ENCODE results near the gene UBE2J1. TPM values are rescaled to one million over a fixed set of nuclear protein-coding genes. Genes with fewer than 3 reads are reported as not detected.

UBE2J1 gene
- total and polyA plus RNA-seq, 10 of the 15 experiments (the other 5 are each of a cell fraction or from before 2014, with no cell fraction given): 48.7 to 131 (median 90.0) TPM

DNA sequence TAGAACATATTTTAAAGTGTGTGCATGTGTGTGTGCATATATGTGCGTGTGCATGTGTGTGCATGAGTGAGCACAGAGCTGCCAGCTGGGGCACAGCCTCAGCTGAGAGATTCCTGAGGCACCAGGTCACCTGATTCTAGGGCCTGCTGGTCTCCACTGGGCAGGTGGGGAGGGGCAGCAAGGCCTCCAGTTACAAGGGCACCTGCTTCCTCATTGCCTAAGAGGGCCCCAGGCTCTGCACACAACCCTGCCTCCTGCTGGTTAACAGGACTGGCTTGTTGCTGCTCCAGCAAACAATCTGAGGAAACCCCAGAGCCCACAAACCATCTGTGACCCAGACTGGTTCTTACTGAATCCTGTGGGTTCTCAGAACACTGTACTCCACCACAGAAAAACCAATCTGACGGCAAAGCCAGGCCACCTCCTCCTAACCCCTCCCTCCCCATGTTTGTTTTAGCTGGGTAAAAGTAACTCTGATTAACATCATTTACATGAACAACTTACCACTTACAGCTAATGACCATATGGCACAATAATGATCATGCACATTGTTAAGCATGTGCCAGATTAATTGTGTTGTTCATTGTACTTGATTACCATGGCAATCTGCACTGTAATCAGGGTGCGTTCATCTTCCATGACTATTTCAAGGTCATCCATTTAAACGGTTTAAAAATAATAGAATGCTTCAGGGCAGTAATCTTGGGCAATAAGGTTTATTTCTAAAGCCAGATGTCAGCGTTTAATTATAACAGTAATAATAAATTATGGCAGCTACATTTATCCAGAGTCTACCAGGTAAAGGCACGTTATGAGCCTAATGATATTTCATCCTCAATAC is 23.1 kb upstream of the UBE2J1 start (continued):
- TF ChIP-seq, protein P1, sequence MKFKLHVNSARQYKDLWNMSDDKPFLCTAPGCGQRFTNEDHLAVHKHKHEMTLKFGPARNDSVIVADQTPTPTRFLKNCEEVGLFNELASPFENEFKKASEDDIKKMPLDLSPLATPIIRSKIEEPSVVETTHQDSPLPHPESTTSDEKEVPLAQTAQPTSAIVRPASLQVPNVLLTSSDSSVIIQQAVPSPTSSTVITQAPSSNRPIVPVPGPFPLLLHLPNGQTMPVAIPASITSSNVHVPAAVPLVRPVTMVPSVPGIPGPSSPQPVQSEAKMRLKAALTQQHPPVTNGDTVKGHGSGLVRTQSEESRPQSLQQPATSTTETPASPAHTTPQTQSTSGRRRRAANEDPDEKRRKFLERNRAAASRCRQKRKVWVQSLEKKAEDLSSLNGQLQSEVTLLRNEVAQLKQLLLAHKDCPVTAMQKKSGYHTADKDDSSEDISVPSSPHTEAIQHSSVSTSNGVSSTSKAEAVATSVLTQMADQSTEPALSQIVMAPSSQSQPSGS (IDR thresholded peaks at IDR 0.05; ENCODE audit: low read length): peak; percentile 65; the same call in 1 of the 2 replicates
- no peak for TF ChIP-seq NFXL1 (IDR thresholded peaks at IDR 0.05; ENCODE audit: borderline replicate concordance)
- TF ChIP-seq, protein P2, sequence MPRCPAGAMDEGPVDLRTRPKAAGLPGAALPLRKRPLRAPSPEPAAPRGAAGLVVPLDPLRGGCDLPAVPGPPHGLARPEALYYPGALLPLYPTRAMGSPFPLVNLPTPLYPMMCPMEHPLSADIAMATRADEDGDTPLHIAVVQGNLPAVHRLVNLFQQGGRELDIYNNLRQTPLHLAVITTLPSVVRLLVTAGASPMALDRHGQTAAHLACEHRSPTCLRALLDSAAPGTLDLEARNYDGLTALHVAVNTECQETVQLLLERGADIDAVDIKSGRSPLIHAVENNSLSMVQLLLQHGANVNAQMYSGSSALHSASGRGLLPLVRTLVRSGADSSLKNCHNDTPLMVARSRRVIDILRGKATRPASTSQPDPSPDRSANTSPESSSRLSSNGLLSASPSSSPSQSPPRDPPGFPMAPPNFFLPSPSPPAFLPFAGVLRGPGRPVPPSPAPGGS (IDR thresholded peaks at IDR 0.05; ENCODE audit: borderline replicate concordance, insufficient read depth, low read depth, low read length, poor library complexity, severe bottlenecking): peak; percentile 80

DNA sequence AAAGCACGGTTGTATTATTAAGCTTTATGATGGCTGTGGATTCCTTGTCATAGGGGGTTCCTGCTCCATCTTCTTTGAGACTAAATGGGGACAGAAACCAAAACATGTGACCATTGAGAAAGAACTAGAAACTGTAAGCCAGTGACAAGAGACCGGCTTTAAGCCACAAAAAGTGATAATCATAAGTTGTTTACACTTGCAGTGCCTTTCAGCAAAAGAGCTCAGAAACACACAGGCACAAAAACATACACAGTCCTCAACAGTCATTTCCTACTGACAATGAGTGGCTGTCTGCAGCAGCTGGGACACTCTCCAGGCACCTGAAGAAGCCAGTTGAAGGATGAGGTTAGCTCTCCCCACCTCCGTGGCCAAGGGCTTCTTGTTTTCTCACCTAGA is 20.0 kb upstream of the UBE2J1 start:
- Histone ChIP-seq H4K20me1 (ENCODE audit: control insufficient read depth, insufficient read depth) (no peaks in the 10 kb centered on the region), H3K27ac (ENCODE audit: control insufficient read depth, insufficient read depth) (peak overlapping the region; percentile 52), H3K36me3 (ENCODE audit: control insufficient read depth in 2 of 2, insufficient read depth in 2 of 2, low read length in 1 of 2) (no peaks in the 10 kb centered on the region), H3K4me2 (ENCODE audit: control insufficient read depth, insufficient read depth) (peak overlapping the region; percentile 14), H3K4me1 (ENCODE audit: control insufficient read depth, insufficient read depth, low read length) (peaks cover 28% of the 10 kb centered on the region), H3K79me2 (ENCODE audit: control insufficient read depth, insufficient read depth, low read length) (no peaks in the 10 kb centered on the region; the same call in 1 of the 2 replicates), H3K9ac (ENCODE audit: control insufficient read depth, insufficient read depth, low read length) (peak overlapping the region; percentile 3), H3K9me3 (replicated peaks; ENCODE audit: control insufficient read depth, insufficient read depth, low read length) (no peaks in the 10 kb centered on the region), H2AFZ (ENCODE audit: control insufficient read depth, low read depth, low read length) (peak overlapping the region; percentile 6; the same call in 1 of the 2 replicates), H3K27me3 (replicated peaks in 1 of 2; ENCODE audit: control insufficient read depth in 2 of 2, insufficient read depth in 2 of 2, low read length in 1 of 2) (no peaks in the 10 kb centered on the region), H3K4me3 (no peak overlapping the region)
- DNase-seq (ENCODE audit: low read depth, low spot score) (no peak), ATAC-seq (peak; percentile 59), FAIRE-seq (peak; percentile 7)
- ChIA-PET RAD21 (ENCODE audit: unreplicated experiment) (interaction anchor here (0.8 to 2.6 kb wide), 38 partner anchors 9 to 1106 kb away, joined by 3 to 30 read pairs (median 6); partner anchors contain the start of genes ANKRD6, LYRM2, RRAGD and UBE2J1), CTCF (interaction anchor here (0.6 to 3.6 kb wide), 61 partner anchors 8 to 1979 kb away, joined by 3 to 116 read pairs (median 6); partner anchors contain the start of genes ANKRD6, CASP8AP2, LYRM2 and MDN1), POLR2A (interaction anchor here (0.9 to 1.7 kb wide), 7 partner anchors 8 to 291 kb away, joined by 3 to 13 read pairs (median 4); partner anchors contain the start of gene PNRC1), SMC1A (ENCODE audit: uncharacterized antibody, unreplicated experiment) (interaction anchor here (0.5 to 4.1 kb wide), 47 partner anchors 9 to 390 kb away, joined by 3 to 52 read pairs (median 5); partner anchors contain the start of gene ANKRD6)
- in situ Hi-C loops (cut with MboI): loop anchor here (5.0 kb wide), 1 partner anchor 240 kb away; no protein-coding TSS in a partner anchor
- intact Hi-C loops (cut with micrococcal nuclease; ENCODE audit: unreplicated experiment): loop anchor here (1.0 to 10.0 kb wide), 6 partner anchors 38 to 1102 kb away; no protein-coding TSS in a partner anchor
- 2% methylated on average over 3 of the region's 3 CpGs for WGBS (ENCODE audit: insufficient coverage, insufficient replicate concordance, low lambda C conversion rate, missing lambda C conversion rate)
- BruUV-seq (replicated peaks): no TSS peak
- peak; percentile 80 for TF ChIP-seq RUNX3 (IDR thresholded peaks at IDR 0.05; ENCODE audit: low read length)
- TF ChIP-seq NFIC (IDR thresholded peaks at IDR 0.05; ENCODE audit: low read depth, low read length): peak; percentile 59; the same call in 1 of the 2 replicates
- no peak for TF ChIP-seq FOS (IDR thresholded peaks at IDR 0.05; ENCODE audit: borderline replicate concordance, extremely low read depth, insufficient read length)
- TF ChIP-seq SMC3 (IDR thresholded peaks at IDR 0.05; ENCODE audit: borderline replicate concordance, low read length): no peak
- TF ChIP-seq IKZF2 (IDR thresholded peaks at IDR 0.05): peak in 1 of 2 experiments; percentile 55; a peak in 3 of 4 replicates
- TF ChIP-seq MEF2A (IDR thresholded peaks at IDR 0.05; ENCODE audit: insufficient read depth, low read depth, low read length): 0 out of 2 replicates have a peak, but pooled peaks have one; percentile 13
- no peak for TF ChIP-seq MYC (IDR thresholded peaks at IDR 0.05; ENCODE audit: insufficient read depth, insufficient read length, insufficient replicate concordance, low read length, severe bottlenecking)
- no peak; the same call in 1 of the 2 replicates for TF ChIP-seq IKZF1 (conservative IDR thresholded peaks at IDR 0.05)
- no peak for TF ChIP-seq CHD2 (IDR thresholded peaks at IDR 0.05; ENCODE audit: borderline replicate concordance, low read depth, low read length)
- TF ChIP-seq NBN (IDR thresholded peaks at IDR 0.05): no peak
- TF ChIP-seq, protein P3, sequence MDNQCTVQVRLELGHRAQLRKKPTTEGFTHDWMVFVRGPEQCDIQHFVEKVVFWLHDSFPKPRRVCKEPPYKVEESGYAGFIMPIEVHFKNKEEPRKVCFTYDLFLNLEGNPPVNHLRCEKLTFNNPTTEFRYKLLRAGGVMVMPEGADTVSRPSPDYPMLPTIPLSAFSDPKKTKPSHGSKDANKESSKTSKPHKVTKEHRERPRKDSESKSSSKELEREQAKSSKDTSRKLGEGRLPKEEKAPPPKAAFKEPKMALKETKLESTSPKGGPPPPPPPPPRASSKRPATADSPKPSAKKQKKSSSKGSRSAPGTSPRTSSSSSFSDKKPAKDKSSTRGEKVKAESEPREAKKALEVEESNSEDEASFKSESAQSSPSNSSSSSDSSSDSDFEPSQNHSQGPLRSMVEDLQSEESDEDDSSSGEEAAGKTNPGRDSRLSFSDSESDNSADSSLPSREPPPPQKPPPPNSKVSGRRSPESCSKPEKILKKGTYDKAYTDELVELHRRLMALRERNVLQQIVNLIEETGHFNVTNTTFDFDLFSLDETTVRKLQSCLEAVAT (IDR thresholded peaks at IDR 0.05): no peak
- TF ChIP-seq NR2F1 (conservative IDR thresholded peaks at IDR 0.05): no peak
- TF ChIP-seq, protein P4, sequence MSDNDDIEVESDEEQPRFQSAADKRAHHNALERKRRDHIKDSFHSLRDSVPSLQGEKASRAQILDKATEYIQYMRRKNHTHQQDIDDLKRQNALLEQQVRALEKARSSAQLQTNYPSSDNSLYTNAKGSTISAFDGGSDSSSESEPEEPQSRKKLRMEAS (IDR thresholded peaks at IDR 0.05; ENCODE audit: low read depth, low read length): no peak; the same call in 1 of the 2 replicates
